IPS-NIHi7 (cell line): ENCODE data around the gene BTN1A1.
"Not testable (repeated sequence)": the region's sequence is repeated elsewhere in the genome, so short reads cannot be mapped to it uniquely, and the experiment has no call there.

Source experiments
- DNase-seq: peaks from one replicate; pipeline ENCODE4 v3.0.0; 2012; ENCODE audit warnings: mixed read lengths; ENCODE audit errors: extremely low spot score

The BTN1A1 gene

GRCh38 chr6:26537160-26537845, 37.2 kb downstream of the BTN1A1 start:
- peak; percentile 65 for DNase-seq

GRCh38 chr6:26537846-26538571, 37.9 kb downstream of the BTN1A1 start, which contains the start of gene HMGN4:
TSS of gene HMGN4 (plus strand) at chr6:26538366. CDS start at chr6:26545207, 6,841 bp downstream.
- peak; percentile 77 for DNase-seq

DNA sequence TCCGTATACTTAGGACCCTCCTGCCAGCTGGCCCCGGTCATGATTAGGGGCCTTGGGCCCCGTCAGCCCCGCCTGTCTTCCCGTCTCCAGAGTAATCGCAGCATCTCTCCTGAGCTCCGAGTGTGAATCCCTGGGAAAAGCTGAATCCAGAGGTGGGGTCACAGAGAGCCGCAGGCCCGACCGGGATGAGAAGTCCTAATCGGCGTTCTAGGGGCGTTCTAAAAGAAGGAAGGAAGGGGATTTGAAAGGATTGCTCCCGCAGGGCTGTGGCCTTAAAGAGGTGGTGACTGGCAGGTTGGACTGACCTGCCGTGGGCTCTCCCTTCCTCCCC, 38.4 kb downstream of the BTN1A1 start:
- DNase-seq = no peak

DNA sequence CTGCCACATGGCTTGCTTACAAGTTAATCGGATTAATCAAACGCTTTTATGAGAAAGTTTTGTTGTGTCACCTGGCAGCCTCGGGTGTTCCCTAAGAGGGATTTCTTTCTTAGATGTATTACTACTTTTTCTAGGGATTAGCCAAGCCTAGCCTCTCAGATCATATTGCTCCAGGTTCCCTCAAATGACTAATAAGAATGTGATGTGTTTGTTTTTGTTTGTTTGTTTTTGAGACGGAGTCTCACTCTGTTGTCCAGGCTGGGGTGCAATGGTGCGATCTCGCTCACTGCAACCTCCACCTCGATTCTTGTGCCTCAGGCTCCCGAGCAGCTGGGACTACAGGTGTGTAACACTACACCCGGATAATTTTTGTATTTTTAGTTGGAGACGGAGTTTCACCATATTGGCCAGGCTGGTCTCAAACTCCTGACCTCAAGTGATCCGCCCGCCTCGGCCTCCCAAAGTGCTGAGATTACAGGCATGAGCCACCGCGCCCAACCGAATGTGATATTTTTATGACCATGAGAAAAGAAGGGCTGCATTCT, 39.0 kb downstream of the BTN1A1 start:
- DNase-seq = no peak

DNA sequence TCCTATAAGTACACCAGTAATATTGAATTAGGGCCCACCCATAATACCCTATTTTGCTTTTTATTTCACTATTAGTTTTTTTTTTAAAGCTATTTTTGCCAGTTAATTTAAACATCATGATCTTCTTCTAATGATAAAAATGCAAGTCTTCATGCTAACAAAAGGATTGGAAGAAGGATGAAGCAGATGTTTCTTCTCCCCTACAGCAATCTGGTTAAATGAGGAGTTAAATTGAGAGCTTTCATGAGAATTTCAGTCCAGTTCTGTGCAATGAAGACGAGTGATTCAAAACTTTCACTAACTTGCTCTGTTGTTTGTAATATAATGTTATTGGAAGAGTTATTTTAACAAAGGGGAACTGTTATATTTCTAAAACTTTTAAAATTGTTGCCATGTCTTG, 41.5 kb downstream of the BTN1A1 start:
- DNase-seq = no peak

- DNase-seq = no peak
Measured at GRCh38 chr6:26543953-26544352, 43.9 kb downstream of the BTN1A1 start.

DNA sequence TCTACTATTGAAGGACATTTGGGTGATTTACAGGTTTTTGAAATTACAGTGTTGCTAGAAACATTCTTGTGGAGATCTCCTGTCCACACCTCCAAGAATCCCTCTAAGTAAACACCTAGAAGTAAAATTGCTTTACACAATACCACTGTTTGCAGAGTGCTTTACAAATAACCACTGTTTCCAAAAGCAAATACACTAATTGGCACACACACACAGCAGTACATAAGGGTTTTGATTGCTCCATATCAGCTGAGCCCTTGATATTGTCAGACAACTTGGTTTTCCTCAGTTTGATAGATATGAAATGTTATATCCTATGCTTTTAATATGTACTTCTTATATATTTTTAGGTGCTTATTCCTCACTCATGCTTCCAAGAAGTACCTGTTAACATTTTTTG, 44.4 kb downstream of the BTN1A1 start:
- no peak for DNase-seq

GRCh38 chr6:26545627-26546026, 45.5 kb downstream of the BTN1A1 start:
- no peak for DNase-seq

GRCh38 chr6:26547363-26547762, 47.3 kb downstream of the BTN1A1 start:
- DNase-seq = not testable (repeated sequence)

- peak; percentile 79 for DNase-seq
Measured at GRCh38 chr6:26550250-26550993, 50.3 kb downstream of the BTN1A1 start.

DNA sequence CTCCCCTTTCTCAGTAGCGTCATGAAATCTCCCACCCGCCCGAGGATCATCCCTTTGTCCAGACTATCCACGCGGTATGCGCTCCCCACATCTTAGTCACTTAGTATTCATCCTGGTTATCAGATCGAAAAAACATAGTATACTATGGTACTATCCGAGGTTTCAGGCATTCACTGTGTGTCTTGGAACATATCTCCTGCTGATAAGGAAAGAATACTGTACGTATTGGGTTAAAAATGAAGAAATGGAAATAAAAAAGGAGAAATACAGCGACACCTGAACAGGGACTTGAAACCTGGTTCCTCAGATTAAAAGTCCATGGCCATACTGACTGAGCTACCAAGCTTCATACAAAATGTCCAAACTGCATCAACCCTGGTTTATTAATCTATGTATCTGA, 52.1 kb downstream of the BTN1A1 start:
- DNase-seq = no peak

- no peak for DNase-seq
Measured at GRCh38 chr6:26552640-26553188, 52.6 kb downstream of the BTN1A1 start.

- peak; percentile 30 for DNase-seq
Measured at GRCh38 chr6:26553264-26553634, 53.1 kb downstream of the BTN1A1 start.

DNA sequence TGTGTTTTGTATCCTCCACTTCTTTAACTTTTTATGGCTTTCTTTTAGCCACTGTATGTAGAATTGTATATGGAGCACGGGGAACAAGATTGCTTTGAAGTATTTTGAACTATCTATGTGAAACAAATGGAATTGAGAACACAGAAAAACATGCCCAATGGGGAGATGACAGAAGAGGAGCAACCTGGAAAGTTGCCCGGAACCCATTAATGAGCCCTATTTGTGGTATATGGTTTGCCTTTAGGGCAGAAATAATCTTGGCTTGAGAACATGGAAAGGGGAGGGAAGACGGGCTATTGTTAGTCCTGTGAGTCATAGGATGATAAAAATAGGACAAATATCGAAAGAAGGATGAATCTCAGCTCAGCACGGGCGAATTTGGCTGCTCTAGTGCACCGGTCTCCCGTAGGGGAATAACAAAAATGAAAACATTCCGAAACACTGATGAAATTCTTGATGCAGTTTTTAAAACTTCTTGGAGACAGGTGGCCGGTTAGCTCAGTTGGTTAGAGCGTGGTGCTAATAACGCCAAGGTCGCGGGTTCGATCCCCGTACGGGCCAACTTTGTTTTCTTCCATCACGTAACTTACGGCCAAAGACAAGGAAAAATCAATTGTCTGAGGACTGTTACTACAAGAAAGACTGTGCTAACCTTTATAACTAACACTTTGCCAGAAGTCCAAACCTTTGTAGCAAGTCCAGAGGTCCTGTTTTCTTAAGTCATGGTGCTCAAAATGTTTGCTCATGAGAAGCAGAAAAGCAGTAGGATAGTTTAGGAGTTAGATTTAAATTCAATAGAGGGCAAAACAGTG, 53.7 kb downstream of the BTN1A1 start:
- no peak for DNase-seq

GRCh38 chr6:26554447-26554696, 54.3 kb downstream of the BTN1A1 start:
- DNase-seq = no peak

GRCh38 chr6:26554697-26555504, 54.8 kb downstream of the BTN1A1 start:
- DNase-seq = no peak

DNA sequence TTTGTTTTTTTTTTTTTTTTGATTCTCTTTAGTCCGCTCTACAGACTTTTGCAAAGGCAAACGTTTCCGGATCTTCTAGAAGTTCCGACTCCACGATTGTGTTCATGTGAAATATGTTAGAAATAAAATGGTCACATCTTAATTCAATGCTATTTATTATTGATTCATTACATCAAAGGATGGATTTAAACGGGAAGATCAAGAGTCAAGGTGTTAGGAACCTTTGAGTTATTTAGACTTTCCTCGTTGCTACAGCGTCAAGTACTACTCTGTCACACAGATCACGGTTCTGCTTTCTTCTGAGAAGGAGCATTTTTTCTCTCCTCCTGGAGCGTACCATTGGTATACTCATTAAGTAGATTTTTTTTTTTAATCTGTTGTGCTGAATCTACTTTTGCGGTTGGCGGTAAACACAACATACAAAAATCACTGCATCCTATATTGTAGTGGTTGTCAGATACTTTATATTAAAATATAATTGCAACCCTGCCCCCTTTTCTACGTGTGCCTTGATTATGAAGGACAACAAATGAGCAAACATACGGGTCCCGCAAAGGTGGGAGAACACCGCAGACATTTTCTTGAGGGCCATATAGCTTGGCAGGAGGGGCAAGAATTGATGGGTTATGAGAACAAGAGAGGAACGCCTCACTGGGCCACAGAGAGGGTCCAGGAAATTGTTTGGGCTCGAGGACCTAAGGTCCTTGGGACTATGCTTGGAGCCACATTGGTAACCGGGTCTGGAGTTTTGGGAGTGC, 55.6 kb downstream of the BTN1A1 start:
- no peak for DNase-seq

DNA sequence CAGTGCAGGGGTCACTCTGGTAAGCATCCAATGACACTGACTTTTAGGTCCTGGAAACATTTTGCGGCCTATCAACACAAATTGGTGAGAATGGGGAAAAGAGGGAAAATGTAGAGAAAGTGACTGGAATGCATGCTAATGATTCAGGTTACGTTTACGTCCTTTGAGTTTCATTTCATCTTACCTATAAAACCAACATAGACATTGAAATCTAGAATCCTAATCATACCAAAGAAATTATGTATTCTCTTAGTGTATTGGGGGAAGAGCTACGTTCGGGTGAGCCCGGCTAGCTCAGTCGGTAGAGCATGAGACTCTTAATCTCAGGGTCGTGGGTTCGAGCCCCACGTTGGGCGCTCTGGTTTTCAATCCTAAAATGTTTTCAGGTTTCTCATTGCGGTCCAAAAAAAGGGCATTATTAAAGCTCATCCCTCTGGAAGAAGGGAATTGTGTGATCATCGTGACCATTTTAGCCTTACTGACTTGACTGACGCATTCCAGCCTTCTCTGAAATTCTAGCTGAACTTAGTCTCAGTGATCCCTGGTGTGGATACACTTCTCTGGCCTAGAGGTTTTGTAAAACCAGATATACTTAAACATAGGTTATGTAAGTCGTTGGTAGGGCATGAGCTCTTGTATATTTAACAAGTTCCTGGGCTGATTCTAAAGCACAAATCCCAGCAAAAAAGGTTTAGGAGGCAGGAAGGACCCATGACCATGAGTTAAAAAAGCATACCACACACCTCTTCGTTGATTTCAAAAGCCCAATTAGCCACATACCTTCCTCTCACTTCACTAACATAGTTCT, 56.4 kb downstream of the BTN1A1 start:
- peak; percentile 56 for DNase-seq
